Ovary (tissue), 3 donors: ENCODE data around the gene PCBP2.

Source experiments
- EP300 ChIP-seq: sonication (generic); formaldehyde crosslinking; IDR thresholded peaks from one replicate; pipeline ENCODE4 v1.6.1; 2017; ENCODE audit warnings: antibody characterized with exemption
- POLR2A ChIP-seq: fragments of 450-650 bp; IDR thresholded peaks from one replicate; pipeline ENCODE4 v1.6.1; 2017; ENCODE audit warnings: antibody characterized with exemption, mild to moderate bottlenecking, moderate library complexity
- TF ChIP-seq, protein P1 (sequence below), 3 donors: fragments of 450-650 bp in 2 of 3; fragments of 200-600 bp in 1 of 3; IDR thresholded peaks; one replicate each; pipeline versions ENCODE4 v1.5.1 to v1.8.0; 2016 to 2022; ENCODE audit warnings: antibody characterized with exemption in 3 of 3, mild to moderate bottlenecking in 1 of 3
- donor health status: DM: no; HTN: no; CAD: no.

DNA sequence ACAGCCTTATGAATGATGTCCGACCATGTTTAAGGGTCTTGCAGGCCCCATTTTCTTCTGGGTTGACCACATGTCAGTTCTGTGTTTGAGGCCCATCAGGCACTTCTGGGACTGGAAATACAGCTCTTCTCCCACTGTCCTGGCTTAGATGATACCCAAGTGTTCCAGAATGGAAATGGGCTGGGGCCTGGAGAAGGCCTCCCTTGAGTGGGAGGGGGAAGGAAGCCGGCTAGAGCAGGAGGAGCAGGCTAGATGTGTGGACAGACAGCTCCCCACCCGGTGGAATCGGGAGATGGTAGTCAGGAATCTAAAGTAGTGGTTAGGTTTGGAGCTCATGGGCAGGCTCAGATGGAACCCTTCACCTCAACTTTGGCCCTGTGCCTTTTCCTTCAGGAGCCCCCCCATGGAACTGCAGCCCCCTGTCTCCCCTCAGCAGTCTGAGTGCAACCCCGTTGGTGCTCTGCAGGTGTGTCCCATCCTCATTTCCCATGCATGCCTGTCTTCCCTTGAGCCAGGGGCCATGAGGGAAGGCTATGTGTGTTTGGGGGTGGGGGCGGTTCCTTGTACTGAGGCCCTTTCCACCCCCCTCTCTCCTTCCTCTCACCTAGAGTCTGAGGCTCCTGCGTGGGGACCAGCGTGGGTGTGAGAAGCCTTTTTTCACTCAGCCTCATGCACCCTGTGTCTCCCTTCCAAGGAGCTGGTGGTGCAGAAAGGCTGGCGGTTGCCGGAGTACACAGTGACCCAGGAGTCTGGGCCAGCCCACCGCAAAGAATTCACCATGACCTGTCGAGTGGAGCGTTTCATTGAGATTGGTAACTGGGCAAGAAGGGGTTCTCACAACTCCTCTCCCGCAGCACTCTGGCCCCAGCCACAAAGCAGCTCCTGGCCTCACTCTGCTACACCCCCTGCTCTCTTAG, 52.4 kb downstream of the PCBP2 start:
- TF ChIP-seq, protein P1, sequence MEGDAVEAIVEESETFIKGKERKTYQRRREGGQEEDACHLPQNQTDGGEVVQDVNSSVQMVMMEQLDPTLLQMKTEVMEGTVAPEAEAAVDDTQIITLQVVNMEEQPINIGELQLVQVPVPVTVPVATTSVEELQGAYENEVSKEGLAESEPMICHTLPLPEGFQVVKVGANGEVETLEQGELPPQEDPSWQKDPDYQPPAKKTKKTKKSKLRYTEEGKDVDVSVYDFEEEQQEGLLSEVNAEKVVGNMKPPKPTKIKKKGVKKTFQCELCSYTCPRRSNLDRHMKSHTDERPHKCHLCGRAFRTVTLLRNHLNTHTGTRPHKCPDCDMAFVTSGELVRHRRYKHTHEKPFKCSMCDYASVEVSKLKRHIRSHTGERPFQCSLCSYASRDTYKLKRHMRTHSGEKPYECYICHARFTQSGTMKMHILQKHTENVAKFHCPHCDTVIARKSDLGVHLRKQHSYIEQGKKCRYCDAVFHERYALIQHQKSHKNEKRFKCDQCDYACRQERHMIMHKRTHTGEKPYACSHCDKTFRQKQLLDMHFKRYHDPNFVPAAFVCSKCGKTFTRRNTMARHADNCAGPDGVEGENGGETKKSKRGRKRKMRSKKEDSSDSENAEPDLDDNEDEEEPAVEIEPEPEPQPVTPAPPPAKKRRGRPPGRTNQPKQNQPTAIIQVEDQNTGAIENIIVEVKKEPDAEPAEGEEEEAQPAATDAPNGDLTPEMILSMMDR (IDR thresholded peaks at IDR 0.05), result no peak
- no peak for TF ChIP-seq POLR2A
- TF ChIP-seq EP300, result no peak
